Left cardiac atrium (tissue), 4 donors: Measurements from ENCODE around the gene ELOVL3. TPM values are rescaled to one million over a fixed set of nuclear protein-coding genes. Genes with fewer than 3 reads are reported as not detected.
"Not testable (repeated sequence)": the region's sequence is repeated elsewhere in the genome, so short reads cannot be mapped to it uniquely, and the experiment has no call there.

Experiments
- ATAC-seq, 2 donors: fragments of 200-7000 bp; cut with Tn5 transposase; one replicate each; pipeline ENCODE4 v1.9.1; 2020; ENCODE audit warnings: mild to moderate bottlenecking in 2 of 2, moderate library complexity in 2 of 2
- DNase-seq: peaks from one replicate; pipeline ENCODE4 v3.0.0-alpha.2; 2020
- intact Hi-C, 2 donors: fragments of 100-400 bp; cut with DNase I; formaldehyde crosslinking; loops; one replicate each; pipeline versions ENCODE4 v1.14.1 to v1.15.1; 2022 to 2023
- long read RNA-seq: library from polyadenylated mRNA; unstranded; transcript quantifications from one replicate; pipeline ENCODE4 v2.0.0, GENCODE V29; 2021
- total RNA-seq, 2 donors: library from RNA; stranded (reverse); fragmentation: NEBNext Ultra II Directional; extraction: Animal tissue kit (Norgen Biotek cat#: 25700); gene quantifications; one replicate each; pipeline ENCODE4 v1.2.1, GENCODE V29; 2021
- donor health status: DM: no; HTN: yes; CAD: no.
- donor health status: DM: no; HTN: yes; CAD: no; lungs with severe emphysema.
- donor health status: DM: yes; HTN: yes; CAD: no.
- donor health status: Dilated cardiomyopathy.

Gene ELOVL3, protein sequence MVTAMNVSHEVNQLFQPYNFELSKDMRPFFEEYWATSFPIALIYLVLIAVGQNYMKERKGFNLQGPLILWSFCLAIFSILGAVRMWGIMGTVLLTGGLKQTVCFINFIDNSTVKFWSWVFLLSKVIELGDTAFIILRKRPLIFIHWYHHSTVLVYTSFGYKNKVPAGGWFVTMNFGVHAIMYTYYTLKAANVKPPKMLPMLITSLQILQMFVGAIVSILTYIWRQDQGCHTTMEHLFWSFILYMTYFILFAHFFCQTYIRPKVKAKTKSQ
- total RNA-seq, result 1 to 10 TPM in 1 of 2 donors, not detected in 1; 1.3 TPM
- long read RNA-seq, result 0 reads

DNA sequence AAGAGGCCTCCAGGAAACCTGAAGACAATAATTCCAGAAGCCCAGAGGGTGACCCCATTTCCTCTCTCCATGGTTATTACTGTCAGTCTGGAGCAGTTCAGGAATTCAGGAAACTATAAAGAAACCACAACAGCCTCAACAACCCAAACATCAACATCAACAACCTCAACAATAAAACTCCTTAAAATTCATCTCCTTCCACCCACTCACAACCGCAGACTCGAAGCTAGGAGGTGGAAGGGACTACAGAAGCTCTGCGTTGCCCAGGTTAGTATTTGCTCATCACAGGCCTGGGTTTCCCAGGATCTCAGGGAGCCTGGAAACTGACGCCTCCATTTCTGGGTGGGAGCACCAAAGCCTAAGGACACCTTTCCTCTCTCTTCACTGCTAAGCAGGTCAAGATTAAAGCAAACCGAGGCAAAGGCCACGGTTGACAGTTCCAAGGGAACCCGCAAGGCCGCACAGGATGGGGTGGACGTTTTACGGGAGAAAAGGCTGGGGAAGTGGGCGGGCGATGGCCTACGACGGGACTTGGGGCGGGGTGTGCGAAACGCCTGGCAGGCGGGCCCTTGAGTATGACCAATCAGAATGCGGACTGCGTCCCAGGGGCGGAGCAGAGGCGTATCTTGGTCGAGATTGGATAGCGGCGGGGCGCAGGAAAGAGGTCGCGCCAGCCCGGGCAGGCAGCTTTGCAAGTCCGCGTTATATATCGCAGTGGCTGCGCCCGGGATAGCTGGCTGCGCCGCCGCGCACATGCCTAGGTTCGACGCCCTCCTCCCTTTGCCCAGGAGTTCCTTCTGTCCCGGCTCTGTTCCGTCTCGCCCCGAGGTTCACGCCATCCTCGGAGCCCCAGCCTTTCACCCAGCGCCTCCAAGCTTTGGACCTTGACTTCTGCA is at the start of gene ELOVL3:
ELOVL3 (plus strand) TSS at position 654 of the 896 bp plus-strand sequence. CDS start 250 bp downstream, outside the sequence.
- DNase-seq (peak; percentile 96), ATAC-seq (peak; percentile 96 to 97)
- intact Hi-C loops, result loop anchor here (5.0 to 10.0 kb wide), 3 partner anchors 59 to 176 kb away; no protein-coding TSS in a partner anchor

DNA sequence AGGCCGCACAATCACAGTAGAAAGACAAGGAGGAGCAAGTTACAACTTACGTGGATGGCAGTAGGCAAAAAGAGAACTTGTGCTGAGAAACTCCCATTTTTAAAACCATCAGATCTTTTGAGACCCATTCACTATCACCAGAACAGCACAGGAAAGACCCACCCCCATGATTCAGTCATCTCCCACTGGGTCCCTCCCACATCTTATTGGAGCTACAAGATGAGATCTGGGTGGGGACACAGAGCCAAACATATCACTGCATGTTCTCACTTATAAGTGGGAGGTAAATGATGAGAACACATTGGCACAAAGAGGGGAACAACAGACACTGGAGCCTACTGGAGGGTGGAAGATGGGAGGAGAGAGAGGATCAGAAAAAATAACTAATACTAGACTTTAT is 41.5 kb upstream of the ELOVL3 start:
- ATAC-seq (peak in 1 of 2 donors; percentile 19), DNase-seq (no peak)
- intact Hi-C loops, result no loop called here

DNA sequence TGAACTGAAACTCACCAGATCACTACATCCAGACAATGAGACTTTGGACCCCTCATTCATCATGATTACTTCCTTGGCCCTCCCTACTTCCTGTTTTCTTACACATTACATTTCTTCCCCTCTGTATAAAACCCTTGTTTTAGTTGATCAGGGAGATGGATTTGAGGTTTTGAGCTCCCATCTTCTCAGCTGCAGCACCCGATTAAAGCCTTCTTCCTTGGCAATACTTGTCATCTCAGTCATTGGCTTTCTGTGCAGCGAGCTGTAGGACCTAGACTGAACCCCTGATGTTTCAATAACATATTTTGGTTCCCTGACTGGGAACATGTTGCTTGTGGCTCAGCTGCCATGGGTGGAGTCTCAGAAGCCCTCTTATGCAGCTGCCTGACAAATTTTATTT is 40.8 kb upstream of the ELOVL3 start:
- intact Hi-C loops, result no loop called here
- DNase-seq (no peak), ATAC-seq (no peak)

DNA sequence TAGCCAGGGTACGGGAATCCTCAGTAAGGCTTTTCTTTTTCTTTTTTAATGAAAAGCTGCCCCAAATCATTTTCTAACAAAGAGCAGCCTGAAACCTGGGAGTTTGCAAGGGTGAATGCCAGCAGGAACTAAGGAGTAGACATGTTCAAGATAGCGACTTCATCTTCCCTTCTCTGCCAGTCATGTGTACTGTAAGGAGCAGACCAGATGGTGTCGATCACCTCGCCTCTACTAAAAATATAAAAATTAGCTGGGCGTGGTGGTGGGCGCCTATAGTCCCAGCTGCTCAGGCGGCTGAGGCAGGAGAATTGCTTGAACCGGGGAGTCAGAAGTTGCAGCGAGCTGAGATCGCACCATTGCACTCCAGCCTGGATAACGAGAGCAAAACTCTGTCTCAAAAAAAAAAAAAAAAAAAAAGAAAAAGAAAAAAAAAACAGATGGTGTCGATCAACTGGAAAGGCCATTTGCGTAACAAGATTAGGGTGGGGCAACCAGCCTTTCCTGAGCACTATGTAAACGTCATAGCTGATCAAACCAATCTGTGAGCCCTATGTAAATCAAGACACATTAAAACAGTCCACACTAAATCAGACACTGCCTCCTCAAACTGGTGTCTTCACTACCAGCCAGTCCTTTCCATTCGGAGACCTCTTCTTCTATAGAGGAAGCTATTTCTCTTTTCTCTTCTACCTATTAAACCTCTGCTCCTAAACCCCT is 40.1 kb upstream of the ELOVL3 start:
- intact Hi-C loops, result no loop called here

DNA sequence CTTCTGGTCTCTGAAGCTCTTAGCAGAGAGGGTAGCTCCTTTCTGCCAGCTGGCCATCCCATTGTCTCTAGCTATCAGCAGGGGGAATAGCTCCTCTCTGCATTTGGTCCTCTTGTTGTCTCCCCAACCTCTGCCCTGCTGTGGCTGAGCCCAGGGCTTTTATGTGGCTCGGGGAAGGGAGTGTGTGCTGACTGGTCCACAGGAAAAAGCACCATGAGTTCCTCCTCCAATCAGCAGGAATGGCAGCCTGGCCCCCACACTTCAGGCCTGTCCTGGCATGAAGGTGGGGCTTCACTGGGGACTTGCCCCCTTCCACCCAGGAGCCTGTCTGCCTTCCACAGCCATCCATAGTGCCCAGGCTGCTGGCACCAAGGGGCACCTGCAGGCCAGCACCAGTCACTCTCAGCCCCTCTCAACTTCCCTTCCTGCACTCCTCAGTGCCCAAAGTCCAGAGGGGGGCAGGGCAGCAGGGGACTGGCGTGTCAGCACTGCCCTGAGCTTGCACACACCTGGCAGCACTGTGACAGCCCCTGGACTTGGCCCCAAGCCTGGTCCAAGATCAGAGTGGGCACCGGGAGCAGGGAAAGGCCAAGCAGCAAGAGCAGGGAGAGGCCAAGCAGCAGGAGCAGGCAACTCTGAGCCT is 37.7 kb upstream of the ELOVL3 start:
- intact Hi-C loops, result no loop called here
- no peak for ATAC-seq
- DNase-seq, result no peak

More for the DNA sequence above, 40.1 kb upstream of the ELOVL3 start:
- ATAC-seq (peak; percentile 39 to 47), DNase-seq (no peak)

DNA sequence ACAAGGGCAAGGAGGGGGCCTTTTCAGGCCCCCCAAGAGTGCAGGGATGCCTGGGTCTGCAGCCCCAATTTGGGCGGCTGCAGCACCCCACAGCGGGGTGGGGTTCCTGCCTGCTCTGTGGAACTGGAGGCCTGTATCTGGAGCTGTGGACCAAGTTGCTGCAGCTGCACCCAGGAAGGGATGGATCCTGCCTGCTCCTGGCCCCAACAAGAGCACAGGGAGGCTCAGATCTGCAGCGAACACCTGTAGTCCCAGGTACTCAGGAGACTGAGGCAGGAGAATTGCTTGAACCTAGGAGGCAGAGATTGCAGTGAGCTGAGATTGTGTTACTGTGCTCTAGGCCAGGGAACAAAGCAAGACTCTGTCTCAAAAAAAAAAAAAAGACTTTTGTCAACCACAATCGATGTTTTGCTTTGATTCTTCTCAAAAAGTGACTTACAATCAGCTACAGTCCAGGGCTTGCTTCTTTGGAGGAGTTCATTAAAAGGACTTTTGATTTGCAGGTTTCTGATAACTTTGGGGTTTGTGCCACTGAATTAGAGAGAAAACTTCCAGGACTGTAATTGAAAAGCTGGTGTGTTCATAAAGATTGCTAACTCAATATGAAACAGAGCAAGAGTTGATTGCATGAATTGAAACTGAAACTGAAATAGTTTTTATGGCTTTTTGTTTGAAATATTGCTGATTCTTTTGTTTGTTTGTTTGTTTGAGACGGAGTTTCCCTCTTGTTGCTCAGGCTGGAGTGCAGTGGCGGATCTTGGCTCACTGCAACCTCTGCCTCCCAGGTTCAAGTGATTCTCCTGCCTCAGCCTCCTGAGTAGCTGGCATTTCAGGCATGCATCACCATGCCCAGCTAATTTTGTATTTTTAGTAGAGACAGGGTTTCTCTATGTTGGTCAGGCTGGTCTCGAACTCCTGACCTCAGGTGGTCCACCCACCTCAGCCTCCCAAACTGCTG is 36.9 kb upstream of the ELOVL3 start:
- DNase-seq, ATAC-seq, intact Hi-C loops: not testable (repeated sequence)

DNA sequence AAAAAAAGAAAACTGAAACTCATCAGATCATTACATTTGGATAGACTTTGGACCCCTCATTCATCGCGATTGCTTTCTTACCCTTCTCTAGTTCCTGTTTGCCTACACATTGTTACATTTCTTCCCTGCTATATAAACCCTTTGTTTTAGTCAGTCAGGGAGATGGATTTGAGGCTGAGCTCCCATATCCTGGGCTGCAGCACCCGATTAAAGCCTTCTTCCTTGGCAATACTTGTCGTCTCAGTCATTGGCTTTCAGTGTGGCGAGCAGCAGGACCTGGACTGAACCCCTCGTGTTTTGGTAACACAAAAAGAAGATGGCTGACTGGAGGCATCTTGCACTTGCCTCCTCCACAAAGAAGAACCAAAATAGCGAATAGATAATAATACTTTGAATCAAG is 34.1 kb upstream of the ELOVL3 start:
- intact Hi-C loops, result no loop called here
- no peak for ATAC-seq
- DNase-seq, result no peak

DNA sequence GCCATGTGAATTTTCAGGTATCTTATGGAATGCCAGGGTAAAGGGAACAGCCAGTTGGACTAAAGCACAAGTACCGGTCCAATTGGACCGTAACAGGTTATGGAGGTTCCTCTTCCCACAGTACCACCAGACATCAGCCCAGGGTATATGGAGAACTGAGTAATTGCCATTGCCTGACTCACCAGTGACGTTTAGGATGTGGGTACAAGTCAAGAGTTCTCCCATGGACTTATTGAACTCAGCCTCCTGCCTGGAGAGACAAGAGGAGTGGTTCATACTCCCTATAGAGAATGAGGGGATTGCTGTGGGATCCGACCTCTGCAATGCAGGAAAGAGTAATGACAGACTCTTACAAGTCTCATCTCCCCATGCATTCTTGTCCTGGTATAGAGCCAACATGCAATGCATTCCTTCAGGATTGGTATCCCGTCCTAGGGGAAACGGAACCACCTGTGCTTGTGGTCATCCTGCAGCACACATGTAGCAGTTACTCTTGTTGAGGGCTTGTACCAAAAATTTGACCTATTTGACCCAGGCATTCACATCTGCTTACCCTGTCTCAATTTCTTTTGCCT is 30.7 kb upstream of the ELOVL3 start:
- no peak for DNase-seq
- no peak for ATAC-seq
- intact Hi-C loops, result no loop called here

DNA sequence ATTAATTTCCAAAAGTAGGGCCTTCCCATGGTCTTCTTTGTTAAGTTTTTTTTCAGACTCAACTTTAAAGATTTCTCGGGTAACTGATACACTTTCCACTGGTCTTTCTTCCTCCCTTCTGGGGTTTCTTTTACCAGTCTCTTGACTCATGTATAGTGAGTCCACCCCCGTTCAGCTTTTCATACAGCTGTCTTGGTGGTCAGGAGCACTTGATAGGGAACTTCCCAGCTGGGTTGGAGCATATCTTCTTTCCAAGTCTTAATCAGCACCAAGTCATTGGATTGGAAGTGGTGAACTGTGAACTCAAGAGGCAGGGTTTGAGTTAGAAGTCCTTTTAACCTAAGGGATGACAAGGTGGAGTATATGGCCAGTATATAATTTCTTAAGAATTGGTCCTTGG is 29.2 kb upstream of the ELOVL3 start:
- ATAC-seq (no peak), DNase-seq (no peak)
- intact Hi-C loops, result no loop called here

DNA sequence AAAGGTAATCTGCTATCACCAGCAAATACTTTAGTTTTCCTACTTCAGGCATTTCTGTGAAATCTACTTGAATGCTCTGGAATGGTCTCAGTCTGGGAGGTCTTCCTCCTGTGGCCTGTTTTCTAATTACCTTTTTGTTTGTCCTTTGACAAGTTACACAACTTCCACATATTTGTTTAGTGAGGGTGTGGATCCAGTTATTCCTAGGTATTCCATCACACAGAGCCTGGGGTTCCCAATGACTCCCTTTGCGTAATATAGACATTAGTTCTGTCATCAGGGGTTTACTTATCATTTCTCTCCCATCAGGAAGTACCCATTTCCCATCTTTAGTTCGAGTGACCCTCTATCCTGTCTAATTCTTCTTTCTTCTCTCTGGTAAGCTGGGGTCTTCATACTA is 28.1 kb upstream of the ELOVL3 start:
- intact Hi-C loops, result no loop called here
- no peak for DNase-seq
- no peak for ATAC-seq

DNA sequence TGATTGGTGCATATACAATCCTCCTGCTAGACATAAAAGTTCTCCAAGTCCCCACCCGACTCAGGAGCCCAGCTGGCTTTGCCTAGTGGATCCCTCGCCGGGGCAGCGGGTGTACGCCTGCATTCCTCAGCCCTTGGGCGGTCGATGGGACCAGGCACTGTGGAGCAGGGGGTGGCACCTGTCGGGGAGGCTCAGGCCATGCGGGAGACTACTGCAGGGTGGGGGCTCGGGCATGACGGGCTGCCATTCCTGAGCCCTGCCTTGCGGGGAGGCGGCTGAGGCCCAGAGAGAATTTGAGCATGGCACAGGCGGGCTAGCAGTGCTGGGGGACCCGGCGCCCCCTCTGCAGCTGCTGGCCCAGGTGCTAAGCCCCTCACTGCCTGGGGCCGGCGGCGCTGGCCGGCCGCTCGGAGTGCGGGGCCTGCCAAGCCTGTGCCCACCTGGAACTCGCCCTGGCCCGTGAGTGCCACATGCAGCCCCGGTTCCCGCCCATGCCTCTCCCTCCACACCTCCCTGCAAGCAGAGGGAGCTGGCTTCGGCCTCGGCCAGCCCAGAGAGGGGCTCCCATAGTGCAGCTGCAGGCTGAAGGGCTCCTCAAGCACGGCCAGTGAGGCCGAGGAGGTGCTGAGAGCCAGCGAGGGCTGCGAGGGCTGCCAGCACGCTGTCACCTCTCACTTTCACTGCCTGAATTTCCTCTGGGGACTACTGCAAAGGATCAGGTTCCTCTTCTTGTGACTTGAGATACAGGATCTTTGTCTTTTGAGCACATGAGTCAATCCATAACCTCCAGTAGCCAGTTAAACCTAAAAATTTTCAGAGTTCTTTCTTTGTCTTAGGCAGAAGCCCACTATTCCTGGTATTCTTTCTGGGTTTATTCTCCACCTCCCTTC is 25.1 kb upstream of the ELOVL3 start:
- DNase-seq (no peak), ATAC-seq (no peak)
- intact Hi-C loops, result no loop called here

DNA sequence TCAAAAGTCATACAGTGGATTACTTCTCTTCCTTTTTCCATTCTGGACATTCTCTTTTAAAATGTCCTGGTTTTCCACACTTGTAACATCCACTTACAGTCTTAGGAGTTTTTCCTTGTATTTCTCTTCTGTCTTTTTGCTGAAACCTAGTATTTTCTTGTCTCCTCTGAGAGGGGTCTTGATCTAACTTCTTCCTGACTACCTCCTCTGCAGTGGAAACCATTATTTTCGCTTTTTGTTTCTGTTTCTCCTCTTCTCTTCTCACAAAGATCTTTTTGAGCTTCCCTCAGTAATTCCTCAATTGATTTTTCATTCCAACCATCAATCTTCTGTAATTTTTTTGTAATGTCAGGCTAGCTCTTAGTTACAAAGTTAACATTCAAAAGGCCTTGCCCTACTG is 23.7 kb upstream of the ELOVL3 start:
- ATAC-seq (no peak), DNase-seq (no peak)
- intact Hi-C loops, result no loop called here

DNA sequence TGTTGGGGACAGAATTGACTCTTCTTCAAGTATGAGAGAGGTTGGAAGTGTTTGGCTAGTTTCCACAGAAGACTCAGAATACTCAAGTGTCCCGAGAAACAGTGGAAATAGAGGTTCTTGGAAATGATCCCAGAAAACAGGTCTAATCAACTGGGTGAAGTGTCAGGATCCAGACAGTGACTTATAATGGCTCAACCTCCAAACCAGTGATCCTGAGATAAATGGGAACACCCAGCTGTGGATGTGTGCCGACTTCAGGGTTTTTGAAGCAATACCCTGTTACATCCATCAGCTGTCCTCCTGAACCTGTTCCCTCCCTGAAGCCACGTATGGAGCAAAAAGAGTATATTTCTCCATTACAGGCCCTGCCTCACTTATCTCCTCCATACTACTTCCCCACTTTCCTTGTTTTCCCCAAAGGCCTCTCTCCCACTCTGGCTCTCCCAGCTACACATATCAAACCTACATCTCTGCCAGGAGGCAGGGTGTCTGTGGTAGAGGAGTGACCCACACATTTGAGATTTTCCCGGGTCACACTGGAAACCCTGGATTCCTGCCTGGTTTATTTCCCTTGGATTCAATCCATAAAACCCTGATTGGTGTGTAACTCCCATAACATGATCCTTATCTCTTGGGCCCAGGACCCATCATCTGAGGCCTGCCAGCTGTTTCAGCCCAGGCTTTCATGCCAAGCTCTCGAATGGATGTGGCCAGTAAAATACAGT is 17.6 kb upstream of the ELOVL3 start:
- ATAC-seq (peak; percentile 34 to 80), DNase-seq (no peak)
- intact Hi-C loops, result no loop called here

DNA sequence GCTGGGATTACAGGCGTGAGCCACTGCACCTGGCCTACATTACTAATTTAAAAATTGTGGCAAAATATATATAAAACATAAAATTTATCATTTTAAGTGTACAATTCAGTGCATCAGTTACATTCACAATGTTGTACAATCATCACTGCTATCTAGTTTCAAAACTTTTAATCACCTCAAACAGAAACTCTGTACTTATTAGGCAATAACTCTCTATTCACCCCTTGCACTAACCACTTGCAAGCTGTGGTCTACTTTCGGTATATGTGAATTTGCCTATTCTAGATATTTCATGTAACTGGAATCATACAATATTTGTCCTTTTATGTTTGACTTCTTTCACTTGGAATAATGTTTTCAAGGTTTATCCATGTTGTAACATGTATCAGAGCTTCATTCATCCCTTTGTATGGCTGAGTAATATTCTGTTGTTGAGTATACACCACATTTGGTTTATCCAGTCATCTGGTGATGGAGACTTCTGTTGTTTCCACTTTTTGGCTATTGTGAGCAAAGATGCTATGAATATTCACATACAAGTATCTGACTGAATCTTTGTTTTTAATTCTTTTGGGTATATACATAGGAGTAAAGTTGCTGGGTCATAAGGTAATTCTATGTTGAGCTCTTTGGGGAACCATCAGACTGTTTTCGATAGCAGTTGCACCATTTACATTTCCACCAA is 14.3 kb upstream of the ELOVL3 start:
- intact Hi-C loops, result no loop called here
- ATAC-seq (no peak), DNase-seq (no peak)

DNA sequence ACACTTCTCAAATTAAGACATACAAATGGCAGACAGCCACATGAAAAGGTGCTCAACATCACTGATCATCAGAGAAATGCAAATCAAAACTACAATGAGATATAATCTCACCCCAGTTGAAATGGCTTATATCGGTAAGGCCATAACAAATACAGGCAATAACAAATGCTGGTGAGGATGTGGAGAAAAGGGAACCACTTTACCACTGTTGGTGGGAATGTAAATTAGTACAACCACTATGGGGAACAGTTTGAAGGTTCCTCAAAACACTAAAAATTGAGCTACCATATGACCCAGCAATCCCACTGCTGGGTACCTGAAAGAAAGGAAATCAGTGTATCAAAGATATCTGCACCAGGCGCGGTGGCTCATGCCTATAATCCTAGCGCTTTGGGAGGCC is 12.5 kb upstream of the ELOVL3 start:
- DNase-seq, intact Hi-C loops, ATAC-seq: not testable (repeated sequence)

DNA sequence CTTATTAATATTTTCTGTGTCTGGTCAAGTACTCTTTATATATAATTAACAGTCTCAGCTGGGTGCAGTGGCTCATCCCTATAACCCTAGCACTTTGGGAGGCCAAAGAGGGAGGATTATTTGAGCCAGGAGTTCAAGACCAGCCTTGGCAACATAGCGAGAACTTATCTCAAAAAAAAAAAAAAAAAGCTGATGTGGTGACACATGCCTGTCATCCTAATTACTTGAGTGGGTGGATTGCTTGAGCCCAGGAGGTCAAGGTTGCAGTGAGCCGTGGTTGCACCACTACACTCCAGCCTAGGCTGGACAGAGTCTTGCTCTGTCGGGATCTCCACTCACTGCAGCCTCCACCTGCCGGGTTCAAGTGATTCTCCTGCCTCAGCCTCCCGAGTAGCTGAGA is 6.7 kb upstream of the ELOVL3 start:
- DNase-seq (no peak), ATAC-seq (no peak)
- intact Hi-C loops, result no loop called here
